SKM-1 (cell line): ENCODE data around the gene TYMP.

ENCODE experiments used
- DNase-seq: peaks from one replicate; lab custom pipeline; 2025; ENCODE audit not compliant: unreplicated experiment; lab: John Stamatoyannopoulos, UW

TYMP gene, protein sequence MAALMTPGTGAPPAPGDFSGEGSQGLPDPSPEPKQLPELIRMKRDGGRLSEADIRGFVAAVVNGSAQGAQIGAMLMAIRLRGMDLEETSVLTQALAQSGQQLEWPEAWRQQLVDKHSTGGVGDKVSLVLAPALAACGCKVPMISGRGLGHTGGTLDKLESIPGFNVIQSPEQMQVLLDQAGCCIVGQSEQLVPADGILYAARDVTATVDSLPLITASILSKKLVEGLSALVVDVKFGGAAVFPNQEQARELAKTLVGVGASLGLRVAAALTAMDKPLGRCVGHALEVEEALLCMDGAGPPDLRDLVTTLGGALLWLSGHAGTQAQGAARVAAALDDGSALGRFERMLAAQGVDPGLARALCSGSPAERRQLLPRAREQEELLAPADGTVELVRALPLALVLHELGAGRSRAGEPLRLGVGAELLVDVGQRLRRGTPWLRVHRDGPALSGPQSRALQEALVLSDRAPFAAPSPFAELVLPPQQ

DNA sequence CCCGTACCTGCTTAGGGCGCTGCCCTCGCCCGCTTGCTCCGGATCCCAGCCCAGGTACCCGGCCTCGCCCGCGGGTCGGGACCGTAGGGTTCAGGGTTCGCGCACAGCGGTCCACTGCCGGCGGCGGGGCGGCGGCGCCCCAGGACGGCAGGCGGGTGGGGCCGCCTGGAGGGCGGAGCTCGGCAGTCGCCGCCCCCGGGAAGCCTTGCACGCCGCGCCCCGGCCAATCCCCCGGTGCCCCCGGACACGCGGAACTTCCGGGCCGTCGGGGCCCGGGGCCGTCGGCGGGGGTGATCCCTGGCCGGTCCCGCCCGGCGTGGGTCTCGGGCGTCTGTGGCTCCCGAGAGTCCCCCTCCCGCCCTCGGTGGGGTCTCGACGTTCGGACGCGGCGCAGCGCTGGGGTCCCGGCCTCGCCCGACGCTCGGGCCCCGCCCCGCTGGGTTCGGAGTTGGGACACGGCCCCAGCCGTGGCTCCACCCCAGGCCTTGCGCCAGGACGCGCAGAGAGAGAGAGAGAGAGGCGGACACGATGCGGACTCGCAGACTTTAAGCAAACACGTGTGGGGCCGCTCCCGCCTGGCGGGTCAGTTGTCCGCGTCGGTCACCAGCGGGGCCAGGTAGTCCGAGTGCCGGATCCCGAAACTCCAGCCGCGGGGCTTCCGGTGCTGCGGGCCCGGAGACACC, at the start of gene TYMP:
Gene TYMP (minus strand): TSS at position 116 of the 683 bp plus-strand sequence. CDS start 303 bp downstream, outside the sequence.
- peak; percentile 58 for DNase-seq

DNA sequence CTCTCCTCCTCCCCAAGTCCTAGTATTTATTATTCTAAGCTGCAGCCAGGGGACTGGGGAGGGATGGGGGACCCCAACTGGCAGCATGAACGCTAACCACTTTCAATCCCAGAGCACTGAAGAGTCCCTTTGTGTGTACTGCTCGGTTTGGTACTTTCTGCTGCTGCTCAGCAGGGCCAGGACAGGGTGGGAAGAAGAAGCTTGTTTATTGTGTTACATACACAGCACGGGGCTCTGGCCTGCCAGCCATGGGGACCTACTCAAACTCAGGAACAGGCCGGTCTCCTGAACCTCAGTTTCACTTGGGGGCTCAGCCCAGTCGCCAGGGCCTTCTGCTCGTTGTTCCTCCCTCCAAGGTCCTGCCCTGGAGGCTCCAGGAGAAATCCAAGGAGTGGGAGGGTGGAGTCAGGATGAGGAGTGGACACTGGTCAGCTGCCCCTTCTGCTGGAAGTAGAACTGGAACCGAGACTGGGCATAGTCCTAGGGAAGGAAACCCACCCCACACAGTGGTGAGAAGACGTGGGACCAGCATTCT, 49.0 kb upstream of the TYMP start:
- no peak for DNase-seq

DNA sequence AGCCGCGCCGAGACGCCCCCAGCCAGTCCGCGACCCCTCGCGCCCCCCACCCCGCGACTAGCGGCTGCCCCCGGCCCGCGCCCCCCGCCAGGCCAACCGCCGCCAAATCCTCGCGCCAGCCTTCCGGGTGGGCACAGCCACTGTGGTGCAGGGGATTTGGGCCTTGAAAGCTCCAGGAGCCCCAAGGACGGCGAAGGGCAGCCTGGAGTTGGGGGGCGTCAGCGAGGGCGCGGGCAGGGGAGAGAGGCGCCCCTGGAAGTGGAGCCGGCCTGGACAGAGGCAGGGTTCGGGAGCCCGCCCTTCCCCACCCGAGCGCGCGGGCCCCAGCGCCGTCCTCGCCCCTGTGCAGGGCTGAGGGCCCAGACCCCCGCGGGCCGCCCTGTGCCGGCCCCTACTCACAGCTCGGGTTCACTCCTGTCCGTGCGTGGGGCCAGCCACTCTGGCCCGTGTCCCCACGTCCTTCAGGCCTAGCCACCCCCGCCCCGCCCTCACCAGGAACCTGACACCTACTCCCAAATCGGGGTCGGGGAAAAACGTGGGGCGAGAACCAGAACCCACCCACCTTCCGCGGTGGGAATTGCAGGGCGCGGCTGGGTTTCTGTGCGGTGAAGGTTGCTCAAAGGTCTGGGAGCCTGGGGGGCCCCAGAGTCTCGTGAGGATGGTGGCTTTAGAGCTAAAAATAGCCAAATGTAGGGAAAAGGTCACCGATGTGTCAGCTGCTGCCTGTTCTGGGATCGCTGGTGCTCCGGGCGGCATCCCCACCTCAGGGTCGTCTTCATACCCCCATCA, 48.4 kb upstream of the TYMP start, which contains the start of gene CPT1B:
Gene CPT1B (minus strand): TSS at position 441 of the 789 bp plus-strand sequence. CDS start 512 bp downstream, outside the sequence.
- DNase-seq: no peak

DNA sequence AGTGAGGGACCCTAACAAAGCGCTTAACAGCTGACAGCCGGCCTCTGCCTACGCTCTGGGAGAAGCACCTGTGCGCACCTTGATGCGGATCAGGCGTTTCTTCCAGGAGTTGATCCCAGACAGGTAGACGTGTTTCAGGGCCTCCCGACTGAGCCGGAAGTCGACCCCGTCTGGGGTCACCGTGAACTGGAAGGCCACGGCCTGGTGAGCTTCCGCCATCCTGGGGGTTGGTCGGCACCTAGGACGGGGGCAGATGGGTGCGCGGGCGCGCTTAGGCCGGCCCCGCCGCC, 47.8 kb upstream of the TYMP start:
- DNase-seq: no peak

DNA sequence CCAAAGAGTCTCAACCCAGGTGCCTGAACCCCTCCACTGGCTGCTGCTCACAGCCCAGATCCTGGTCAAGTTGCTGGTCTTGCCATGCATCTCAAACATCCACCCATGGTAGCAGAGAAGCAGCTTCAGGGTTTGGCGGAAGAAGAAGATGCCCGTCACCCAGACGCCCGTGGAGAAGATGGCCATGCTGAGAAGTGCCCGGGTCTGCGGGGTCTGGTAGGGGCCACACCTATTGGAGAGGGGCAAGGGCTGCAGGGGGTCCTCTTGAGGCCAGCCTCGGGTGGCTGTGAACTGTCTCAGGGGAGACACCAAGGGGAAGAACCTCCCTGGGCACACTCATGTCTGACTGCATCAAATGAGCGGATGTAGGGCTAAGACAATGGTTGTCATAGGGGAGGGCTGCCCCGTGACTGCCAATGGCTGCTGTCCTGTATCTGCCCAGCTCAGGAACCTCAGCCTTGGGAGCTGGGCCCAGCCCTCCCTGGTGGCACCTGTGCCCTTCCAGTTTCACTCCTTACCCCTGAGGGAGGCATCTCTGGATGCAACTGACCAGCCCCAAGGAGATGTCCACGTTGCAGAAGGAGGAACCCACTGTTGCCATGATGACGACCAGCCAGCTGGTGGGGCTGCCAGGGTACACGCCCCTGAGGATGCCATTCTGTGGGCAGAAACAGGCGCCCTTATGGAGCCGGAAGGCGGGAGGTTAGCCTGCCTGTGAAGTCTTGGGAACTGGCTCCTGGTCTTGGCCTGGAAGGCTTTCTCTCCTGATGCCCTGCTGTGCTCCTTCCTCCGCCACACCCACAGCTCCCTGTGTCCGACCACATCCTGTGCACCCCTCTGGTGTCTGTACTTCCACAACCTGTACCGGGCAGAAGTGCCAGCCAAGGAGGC, 47.2 kb upstream of the TYMP start:
- no peak for DNase-seq

DNA sequence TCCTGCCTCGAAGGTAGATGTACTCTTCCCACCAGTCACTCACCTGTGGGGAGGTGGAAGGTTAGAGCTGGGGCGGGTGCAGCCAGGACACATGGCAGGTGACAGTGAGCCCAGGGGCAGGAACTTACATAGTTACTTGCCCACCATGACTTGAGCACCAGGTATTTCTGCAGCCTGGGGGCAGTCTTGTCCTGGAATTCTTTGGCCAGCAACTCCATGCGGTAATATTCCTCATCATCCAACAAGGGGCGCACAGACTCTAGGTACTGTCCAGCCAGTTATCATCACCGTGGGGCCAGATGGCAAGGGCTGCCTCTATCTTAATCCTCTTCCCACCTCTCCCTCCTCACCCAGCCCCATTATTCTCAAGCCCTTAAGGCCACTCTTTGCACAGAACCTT, 46.3 kb upstream of the TYMP start:
- DNase-seq: no peak

DNA sequence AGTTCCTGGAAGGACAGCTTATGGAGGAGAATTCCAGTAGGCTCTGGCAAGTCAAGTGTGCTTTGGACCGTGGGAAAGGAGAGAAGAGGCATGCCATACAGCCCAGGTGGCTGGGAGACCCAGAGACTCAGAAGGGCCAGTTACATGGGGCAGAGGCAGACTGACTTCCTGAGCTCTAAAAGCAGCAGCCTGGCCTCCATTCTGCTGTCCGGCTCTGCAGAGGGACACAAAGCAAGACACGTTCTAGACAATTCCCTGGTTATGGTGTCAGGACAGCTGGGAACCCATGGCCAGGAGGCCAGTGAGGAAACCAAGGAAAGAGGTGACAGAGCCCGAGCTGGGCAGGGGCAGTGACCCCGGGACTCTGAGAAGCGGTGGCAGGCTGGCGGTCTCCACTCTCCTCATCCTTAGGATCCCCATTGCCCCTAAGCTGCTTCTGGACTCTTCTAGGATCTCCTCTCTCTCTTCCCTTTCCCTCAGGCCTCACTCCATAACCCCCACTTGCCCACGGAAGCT, 45.7 kb upstream of the TYMP start:
- no peak for DNase-seq

DNA sequence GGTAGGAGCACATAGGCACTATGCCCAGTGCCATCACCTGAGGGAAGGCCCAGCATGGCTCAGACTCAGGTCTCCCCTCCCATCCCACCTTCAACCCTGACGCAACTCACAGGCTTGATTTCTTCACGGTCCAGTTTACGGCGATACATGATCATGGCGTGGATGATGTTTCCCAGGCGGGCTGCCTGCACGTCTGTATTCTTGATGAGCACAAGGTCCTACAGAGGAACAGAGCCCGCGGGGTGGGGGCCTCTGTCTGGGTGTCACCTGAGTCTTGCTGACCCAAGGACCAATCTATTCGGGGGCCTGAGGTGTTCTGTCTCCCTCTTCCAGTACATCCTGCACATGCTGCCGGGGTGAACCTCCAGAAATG, 44.6 kb upstream of the TYMP start:
- DNase-seq: no peak

DNA sequence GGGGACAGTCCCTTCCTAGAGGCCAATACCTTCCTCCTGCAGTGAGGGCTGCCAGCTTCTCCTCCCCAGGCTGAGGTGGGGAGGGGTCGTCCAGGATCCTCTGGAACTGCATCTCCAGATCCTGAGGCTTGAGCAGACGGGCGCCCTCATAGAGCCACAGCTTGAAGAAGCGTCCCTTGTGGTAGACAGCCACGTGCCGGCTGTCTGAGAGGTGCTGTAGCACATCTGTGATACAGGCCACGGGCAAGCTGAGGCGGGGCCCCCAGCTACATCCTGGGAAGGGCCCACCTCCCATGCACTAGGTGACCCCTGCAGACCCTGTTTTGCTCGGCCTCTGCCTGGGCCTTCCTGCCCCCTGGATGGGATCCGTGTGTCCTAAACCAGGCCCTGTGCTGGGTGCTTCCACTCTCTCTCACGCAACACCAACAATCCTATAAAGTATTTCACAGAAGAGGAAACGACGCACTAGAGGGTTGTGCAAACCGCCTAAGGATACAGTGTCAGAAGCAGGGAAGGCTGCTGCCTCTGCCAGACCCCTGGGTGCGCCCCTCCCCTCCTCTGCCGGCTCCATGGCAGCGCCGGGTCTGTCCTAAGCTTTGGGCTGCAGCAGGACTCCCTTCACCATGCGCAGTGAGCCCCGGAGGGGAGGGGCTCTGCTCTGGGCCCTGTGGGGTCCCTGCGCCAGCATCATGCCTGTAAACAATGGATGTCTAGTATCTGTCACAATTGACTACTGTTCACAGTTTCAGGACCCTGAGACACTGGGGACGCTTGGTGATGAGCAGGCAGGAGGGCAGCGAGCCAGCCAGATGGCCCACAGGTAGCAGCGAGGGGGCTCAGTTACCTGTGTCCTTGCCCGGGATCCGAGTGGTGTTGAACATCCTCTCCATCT, 43.9 kb upstream of the TYMP start:
- no peak for DNase-seq

DNA sequence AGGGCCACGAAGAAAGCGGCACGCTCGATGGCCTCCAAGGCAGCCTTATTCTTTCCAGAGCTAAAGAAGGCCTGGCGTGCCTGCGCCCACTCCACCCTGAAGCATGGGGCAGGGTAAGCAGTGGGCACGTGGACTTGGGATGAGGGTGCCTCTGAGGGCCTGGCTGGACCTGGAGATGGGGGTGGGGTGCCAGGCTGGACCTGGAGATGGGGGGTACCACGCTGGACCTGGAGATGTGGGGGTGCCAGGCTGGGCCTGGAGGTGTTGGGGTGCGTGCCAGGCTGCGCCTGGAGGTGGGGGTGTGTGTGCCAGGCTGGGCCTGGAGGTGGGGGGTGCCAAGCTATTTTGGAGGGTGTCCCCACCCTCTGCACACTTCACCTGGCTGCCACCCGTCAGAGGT, 43.2 kb upstream of the TYMP start:
- no peak for DNase-seq

DNA sequence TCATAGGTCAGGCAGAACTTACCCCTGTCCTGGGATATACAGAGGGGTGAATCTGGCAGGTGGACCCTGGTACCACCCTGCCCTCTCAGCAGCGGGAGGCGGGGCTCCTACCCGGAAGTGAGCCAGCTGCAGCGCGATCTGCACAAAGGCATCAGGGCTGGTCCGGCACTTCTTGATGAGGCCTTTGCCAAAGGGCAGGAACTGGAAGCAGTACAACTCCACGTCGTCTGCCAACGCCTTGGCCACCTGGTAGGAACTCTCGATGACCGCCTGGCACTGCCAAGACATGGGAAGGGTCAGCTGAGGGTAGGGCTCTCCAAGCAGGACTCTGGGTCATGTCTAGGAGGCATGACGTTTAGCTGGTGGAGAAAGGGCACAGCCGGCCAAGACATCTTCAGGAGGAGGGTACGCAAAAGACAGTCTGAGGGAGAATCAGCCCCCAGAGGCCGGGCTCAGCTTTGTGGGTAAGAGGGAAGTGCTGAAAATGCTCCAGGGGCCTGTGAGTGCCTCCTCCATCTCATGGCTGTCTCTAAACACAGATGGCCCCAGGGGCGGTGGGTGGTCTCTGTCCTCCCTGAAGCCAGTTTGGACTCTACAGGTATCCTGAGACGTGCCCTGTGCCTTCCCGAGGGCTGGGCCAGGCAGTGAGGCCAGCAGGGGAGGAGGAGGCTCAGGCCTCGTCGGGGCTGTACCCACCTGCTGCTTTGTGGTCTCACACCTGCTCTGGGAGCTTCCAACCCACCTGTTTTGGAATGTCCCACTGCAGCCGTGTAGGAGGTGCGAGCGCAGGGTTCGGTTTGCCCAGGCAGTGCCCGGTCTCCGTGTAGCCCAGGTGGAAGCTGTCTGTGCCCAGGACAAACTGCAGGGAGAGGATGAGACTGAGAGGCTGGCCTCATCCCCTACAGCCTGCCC, 41.7 kb upstream of the TYMP start:
- no peak for DNase-seq

DNA sequence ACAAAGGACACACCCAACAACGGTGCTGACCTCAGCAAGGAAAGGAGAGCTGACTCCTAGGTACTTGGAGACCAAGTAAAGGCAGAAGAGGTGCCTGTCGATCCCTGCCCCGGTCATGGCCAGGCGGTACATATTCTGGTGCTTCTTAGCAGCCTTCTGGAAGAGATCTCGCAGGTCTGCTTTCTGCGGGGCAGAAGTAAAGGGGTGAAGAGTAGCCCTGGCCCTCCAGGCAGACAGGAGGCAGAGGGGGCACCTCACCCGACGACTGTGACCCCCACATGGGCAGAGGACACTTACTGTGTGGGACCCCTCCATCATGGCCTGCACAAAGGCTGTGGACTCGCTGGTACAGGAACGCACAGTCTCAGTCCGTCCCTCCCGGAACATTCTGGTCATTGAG, 41.0 kb upstream of the TYMP start:
- DNase-seq: no peak

DNA sequence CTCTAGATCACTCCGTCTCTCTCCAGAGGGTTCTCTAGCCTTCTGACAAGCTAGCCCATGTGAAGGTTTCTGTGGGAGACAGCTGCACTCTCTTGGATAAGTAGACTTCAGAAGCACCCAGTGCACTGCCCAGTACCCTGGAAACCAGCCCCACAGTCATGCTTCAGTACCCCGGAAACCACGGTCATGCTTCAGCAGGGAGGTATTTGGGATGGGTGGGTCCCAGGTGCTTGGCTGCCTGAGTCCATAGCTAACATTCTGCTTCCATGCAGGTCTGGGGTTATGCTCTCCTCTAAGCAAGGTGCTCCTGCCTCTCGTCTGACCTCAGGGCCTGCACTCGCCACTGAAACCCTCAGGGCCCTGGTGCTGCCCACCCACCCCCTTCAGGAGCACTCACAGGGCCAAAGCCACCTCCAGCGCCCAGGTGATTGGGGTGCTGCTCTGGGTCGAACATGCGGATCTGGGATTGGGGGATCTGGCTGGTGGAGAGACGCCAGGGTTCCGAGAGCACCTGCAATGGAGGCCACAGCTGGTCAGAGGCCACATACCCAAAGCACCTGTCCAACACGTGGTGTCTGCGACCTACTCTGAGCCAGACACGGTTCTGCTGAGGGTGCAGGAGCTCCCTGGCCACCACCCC, 40.2 kb upstream of the TYMP start:
- no peak for DNase-seq

DNA sequence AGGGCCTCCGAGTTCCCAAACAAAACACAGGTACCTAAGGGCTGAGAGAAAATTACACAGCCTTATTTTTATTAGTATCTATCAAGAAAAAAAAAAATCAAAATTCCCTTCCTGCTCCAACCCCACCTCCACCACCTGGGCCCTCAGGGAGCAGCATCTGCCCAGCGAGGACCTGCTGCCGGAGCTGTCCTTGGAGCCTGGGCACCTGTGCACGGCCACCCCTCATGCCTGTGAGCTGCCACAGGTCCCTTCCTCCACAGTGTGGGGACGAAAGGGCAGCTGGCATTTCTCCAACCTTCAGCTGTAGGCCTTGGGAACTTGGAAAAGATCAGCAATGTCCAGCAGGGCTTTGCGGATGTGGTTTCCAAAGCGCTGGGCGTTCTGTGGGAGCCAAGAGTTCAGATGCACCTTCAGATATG, 39.2 kb upstream of the TYMP start:
- DNase-seq: no peak

DNA sequence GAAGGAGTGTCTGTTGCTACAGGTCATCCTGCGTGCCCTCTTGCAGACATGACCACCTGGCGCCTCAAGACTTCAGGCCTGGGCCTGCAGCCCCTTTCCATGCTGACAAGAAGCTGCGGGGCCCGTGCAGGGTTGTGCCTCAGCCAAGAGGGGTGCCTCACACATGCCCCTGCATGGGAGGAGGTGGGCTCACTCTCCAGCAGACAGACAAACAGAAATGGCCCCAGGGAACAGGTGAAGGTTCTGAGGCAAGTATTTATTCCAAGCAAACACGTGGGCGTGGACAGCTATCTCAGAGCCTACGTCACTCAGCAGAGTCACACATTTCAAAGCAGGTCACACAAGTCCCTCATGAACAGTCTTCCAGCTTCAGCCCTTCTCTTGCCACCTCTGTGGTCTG, 38.8 kb upstream of the TYMP start:
- no peak for DNase-seq

DNA sequence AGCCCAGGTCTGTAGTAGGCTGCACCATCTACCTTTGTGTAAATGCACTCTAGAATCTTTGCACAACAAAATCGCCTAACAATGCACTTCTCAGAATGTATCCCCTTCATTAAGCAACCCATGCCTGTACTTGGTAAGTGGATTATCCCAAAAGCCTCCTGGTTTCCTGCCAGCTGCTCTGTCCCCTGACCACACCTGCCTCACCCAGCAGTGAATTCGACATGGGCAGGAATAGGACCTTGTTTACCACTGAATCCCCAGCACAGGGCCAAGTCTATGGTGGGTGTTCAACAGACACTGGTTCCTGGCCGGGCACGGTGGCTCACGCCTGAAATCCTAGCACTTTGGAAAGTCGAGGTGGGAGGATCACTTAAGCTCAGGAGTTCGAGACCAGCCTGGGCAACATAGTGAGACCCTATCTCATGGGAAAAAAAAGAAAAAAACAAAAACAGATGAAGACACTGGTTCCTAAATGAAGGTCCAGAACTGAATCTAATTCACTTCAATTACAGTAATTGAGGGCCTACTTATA, 38.0 kb upstream of the TYMP start:
- DNase-seq: no peak

DNA sequence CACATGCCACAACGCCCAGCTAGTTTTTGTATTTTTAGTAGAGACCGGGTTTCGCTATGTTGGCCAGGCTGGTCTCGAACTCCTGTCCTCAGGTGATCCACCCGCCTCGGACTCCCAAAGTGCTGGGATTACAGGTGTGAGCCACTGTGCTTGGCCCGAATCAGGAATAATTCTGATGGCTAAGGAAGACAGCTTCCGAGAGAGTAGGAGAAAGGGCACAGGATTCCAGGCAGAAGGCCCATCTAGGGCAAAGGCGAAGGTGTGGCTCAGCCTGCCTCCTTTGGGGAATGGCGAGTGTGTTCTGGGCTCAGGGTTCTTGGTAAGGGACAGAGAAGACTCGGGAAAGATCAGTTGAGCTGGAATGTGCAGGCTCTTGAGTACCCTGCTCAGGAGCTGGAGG, 34.5 kb upstream of the TYMP start:
- DNase-seq: no peak
